Kidney capillary endothelial cell (primary cell): ENCODE data around the gene ALG12.
A peak's percentile ranks its signal among the peaks of the same experiment; 100 is the strongest.

Experiments used
- DNase-seq: peaks from one replicate; pipeline ENCODE4 v3.0.0-alpha.2; 2018; ENCODE audit warnings: low spot score

Gene ALG12

DNA sequence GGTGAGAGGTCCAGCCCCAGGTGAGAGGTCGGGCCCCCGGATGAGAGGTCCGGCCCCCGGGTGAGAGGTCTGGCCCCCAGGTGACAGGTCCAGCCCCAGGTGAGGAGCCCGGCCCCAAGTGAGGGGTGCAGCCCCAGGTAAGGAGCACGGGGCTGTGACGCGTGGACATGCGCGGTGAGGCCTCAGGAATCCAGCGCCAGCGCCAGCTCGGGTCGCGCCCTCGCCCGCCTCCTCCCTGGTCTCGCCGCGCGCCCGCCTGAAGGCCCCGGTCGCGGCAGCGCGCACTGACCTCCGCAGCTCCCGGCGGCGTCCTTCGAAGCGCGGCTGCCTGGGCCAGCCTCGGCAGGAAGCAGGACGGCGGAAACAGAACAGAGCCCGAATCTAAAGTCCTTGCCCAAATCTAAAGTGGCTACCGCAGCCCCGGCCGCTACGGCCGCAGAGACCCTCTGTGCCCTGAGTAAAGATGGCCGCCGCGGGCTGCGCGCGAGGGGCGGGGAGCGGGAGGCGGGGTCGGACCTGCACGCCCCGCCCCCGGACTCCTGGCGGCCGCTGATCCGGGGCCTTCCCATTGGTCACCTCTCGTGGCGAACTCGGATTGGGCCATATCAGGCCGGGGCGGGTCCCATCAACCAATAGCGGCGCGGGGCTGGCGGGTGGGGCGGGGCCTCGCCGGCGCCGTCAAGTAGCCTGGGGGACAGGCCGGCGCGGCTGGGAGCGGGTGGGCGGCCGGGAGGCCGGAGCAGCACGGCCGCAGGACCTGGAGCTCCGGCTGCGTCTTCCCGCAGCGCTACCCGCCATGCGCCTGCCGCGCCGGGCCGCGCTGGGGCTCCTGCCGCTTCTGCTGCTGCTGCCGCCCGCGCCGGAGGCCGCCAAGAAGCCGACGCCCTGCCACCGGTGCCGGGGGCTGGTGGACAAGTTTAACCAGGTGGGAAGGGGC, at the start of gene ALG12, which contains the start of gene CRELD2:
ALG12 (minus strand) TSS at position 465 of the 937 bp plus-strand sequence. CDS start 4,673 bp downstream, outside the sequence.
CRELD2 (plus strand) TSS at position 661 of the 937 bp plus-strand sequence; CDS start at position 797, 136 bp downstream.
- peak; percentile 96 for DNase-seq

DNA sequence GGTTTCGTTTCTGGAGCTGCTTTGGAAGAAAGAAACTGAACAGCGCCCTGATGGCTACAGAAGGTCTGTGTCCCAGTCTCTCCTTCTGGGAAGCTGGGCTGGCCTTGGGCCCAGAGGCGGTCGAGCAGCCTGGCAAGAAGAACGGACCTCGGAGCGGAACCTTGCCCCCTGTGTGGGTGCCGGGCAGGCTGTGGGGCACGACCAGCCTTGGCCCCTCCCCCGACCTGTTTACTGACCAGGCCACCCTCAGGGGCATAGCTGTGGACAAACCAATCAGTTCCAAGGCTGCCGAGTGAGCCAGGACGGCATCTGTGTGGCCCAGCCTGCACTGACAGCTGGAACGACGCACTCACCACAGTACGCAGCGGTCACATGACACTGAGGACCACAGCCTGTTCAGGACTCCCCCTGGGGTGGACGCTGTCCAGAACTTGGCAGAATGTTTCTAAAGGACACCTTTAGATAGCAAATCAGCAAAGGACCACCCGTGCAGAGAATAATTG, 49.5 kb upstream of the ALG12 start:
- DNase-seq: no peak

DNA sequence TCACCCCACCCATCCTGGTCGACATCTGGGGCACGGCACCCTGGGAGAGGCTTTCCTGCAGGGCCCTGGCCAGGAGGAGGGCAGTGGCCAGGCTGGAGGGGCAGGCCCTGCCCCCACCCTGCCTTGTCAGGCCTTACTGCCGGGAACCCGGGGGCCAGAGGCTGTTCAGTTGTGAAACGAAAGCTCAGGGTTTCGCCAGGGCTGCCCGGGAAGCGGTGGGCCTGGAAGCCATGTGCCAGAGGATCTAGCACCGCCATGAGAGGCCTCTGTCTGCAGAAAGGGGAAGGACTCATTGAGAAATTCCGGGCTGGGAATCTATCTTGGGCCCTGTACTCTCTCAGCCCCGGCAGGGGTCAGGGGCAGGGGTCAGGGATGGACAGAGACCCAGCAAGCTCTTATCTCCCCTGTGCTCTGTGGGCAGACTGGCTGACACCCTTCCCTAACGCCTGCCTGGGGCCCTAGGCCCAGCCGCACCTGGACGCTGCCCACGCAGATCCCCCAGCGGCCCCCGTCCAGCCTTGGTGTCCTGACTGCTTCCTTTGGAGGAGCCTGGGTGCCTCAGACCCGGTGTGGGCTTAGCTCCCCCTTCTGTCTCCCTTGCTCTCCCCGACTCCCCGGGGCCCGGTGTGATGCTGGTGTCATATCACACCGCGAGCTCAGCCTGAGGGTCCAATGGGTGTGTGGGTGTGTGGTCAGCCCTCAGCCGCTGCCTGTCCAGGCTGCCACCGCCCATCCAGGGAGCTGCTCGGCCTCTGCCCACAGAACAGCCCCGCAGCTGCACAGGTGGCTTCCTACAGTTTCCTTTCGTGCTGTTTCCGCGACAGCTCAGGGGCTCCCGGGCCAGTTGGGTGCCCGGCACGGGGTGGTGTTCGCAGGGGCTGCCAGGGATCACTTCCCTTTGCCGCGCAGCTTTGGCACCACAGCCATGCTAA, 48.8 kb upstream of the ALG12 start:
- no peak for DNase-seq

DNA sequence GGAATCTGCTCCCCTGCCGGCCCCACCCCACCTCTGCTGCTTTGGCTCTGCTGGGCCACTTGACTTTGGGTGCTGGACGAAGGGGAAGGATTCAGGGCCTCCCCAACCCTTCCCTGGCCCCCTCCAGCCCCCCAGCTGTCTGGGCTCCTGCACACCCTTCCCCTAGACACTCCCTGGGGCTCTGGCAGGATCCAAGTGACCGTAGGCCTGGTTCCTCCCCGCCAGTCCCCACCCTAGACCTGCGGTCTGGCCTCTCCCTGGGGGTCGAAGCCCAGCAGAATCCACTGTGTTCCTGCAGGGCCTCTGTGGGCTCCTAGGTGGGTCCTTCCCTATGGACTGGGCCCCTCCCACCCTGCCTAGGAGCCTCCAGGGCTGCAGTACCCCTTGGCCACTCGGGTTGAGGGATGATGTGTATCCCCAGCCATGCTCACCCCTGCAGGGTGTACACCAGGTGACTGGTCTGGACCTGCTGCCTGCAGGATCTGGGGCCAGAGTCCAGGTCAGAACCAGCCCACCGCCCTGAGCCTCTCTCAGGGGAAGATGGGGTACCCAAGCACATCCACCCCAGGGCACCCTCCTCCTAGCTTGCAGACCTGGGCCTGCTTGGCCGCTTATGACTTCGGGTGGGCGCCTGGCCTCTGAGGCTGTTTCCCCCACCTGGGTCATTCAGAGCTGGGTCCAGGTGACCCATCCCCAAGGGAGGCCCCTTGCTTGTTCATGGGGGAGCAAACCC, 48.0 kb upstream of the ALG12 start:
- no peak for DNase-seq

DNA sequence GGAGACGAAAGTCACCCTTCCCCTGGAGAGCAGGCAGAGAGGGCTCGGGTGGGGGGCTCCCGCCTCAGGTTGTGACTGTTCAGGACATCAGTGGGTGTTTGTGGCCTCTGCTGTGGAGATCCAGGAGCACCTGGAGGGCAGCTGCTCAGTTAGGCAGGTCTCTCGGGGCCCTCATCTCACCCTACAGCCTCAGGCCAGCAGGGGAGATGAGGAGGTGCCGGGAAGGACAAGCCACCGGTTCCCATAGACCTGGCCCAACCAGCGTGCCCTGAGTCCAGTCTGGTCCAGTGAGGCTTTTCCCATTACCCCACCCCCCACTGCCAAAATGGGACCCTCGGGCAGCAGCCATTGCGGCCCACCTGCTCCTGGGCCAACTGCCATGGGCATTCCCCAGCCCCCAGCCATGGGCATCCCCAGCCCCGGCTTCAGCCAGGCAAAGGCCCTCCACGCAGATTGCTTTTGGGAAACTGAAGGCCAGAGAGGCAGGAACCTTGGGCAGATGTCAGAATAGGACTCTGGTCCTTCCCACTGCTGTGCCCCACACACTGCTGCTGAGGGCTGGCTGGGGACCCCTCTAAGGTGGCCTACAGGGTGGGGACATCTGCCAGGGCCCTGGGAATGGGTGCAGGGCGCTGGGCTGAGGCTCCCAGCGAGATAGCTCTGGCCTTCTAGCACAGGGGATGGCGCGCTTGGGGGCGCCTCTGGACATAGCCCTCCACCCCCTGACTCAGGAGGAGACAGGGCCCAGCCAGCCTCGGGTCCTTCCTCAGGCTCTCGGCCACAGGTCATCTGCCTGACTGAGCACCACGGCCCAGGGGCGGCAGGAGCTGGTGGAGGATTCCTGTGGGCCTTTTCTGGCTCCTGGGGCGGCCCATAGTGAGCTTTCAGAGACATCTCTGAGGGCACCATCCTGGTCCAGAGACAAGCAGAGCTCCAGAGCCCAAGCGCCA, 47.1 kb upstream of the ALG12 start:
- DNase-seq: no peak

DNA sequence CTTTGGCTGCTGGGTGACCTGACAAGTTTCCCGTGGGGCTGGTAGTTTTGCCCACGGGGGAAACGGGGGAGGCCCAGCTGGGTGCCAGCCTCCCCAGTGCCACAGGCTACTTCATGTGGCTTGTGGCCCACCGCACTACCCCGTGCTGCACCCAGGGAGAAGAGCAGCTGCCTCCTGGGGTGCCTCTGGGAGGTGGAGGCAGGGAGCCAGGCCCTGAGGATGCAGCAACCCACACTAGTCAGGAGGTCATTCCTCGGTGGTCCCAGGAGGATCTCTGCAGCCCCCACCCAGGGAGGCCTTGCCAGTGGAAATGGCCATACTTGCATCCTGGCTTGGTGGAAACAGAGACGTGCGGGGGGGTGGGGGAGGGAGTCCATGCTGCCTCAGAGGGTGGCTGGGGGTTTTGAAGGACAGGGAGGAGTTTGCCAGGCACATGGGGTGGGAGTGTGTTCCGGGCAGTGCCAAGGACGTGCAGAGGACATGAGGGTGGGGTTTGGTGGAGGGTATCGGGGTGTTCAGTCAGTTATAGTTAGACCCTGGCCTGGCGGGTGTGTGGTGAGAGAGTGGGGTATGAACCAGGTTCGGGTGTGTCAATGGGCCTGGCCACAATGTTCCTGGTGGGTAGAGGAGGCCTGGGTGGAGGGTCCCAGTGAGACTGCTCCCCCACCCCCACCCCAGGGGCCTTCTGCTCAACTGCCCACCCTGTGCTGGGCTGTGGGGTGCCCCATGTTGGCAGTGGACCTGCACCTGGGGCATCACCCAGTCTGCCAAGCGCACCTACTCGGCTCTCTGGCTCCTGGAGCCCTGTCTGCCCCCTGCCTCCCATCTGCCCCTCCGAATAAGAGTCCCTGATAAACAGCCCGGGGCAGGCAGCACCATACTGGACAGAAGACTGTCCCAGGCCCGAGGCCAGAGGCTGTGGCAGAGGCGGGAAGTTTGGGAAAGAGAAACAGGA, 46.2 kb upstream of the ALG12 start:
- no peak for DNase-seq

DNA sequence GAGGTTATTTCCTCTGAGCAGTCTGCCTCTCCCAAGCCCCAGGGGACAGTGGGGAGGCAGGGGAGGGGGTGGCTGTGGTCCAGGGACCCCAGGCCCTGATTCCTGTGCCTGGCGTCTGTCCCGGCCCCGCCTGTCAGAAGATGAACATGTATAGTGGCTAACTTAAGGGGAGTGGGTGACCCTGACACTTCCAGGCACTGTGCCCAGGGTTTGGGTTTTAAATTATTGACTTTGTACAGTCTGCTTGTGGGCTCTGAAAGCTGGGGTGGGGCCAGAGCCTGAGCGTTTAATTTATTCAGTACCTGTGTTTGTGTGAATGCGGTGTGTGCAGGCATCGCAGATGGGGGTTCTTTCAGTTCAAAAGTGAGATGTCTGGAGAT, 45.4 kb upstream of the ALG12 start:
- DNase-seq: no peak

DNA sequence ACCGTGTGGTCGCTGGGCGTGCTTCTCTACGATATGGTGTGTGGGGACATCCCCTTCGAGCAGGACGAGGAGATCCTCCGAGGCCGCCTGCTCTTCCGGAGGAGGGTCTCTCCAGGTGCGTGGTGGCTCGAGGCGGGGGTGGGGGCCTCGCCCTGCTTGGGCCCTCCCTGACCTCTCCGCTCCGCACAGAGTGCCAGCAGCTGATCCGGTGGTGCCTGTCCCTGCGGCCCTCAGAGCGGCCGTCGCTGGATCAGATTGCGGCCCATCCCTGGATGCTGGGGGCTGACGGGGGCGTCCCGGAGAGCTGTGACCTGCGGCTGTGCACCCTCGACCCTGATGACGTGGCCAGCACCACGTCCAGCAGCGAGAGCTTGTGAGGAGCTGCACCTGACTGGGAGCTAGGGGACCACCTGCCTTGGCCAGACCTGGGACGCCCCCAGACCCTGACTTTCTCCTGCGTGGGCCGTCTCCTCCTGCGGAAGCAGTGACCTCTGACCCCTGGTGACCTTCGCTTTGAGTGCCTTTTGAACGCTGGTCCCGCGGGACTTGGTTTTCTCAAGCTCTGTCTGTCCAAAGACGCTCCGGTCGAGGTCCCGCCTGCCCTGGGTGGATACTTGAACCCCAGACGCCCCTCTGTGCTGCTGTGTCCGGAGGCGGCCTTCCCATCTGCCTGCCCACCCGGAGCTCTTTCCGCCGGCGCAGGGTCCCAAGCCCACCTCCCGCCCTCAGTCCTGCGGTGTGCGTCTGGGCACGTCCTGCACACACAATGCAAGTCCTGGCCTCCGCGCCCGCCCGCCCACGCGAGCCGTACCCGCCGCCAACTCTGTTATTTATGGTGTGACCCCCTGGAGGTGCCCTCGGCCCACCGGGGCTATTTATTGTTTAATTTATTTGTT, 44.8 kb upstream of the ALG12 start:
- no peak for DNase-seq

DNA sequence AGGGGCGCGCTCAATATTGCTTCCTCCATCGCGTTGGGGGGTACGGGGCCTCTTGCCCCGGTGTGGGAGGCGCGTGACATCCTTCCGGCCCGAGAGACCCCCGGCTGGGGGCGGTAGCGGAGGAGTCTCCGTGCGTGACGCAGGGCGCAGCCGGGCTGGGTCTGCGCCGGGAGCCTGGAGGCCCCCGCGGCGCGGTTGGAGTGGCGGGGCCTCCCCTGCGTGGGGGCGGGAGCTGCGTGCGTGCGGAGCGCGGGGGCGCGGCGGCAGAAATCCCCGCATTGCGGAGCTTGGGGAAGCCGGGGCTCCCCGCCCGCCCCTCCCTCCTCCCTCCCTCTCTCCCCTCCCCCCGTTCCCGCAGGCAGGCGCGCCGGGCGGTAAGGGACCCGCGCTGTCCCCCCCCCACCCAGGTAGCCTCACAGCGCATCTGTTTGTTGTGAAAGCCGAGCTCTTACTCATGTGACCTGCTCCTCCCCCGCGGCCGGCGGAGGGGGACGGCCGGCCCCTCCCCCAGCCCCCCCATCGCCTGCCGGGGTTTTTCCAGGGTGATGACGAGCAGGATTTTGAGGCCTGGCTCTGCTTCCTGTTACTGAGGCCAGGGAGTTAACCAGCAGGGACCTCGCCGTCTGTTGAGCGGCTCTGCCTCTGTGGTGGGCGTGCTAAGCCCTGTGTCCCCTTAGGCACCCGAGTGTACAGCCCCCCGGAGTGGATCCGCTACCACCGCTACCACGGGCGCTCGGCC, 43.9 kb upstream of the ALG12 start:
- DNase-seq: peak; percentile 79

DNA sequence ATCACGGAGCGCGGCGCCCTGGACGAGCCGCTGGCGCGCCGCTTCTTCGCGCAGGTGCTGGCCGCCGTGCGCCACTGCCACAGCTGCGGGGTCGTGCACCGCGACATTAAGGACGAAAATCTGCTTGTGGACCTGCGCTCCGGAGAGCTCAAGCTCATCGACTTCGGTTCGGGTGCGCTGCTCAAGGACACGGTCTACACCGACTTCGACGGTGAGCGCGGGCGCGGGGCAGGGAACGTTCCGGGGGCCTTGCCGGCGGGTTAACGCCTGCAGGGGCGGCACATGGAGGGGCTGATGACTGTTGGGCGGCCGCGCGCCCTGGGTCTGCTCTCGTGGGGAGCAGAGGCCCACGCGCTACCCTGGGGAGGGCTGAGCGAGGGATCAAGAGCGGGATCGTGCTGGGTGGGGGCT, 43.4 kb upstream of the ALG12 start:
- no peak for DNase-seq

DNA sequence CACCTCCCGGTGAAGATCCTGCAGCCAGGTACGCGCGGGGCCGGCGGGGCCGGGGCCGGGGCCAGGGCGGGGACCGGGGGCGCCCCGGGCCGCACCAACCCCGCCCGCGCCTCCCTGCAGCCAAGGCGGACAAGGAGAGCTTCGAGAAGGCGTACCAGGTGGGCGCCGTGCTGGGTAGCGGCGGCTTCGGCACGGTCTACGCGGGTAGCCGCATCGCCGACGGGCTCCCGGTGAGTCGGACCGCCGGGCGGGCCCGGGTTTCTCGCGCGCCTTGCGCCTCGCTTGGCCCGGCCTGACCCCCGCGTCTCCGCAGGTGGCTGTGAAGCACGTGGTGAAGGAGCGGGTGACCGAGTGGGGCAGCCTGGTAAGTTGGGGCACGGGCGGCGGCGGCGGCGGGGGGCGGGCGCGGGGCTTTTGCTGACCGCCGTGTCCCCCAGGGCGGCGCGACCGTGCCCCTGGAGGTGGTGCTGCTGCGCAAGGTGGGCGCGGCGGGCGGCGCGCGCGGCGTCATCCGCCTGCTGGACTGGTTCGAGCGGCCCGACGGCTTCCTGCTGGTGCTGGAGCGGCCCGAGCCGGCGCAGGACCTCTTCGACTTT, 42.9 kb upstream of the ALG12 start:
- no peak for DNase-seq

DNA sequence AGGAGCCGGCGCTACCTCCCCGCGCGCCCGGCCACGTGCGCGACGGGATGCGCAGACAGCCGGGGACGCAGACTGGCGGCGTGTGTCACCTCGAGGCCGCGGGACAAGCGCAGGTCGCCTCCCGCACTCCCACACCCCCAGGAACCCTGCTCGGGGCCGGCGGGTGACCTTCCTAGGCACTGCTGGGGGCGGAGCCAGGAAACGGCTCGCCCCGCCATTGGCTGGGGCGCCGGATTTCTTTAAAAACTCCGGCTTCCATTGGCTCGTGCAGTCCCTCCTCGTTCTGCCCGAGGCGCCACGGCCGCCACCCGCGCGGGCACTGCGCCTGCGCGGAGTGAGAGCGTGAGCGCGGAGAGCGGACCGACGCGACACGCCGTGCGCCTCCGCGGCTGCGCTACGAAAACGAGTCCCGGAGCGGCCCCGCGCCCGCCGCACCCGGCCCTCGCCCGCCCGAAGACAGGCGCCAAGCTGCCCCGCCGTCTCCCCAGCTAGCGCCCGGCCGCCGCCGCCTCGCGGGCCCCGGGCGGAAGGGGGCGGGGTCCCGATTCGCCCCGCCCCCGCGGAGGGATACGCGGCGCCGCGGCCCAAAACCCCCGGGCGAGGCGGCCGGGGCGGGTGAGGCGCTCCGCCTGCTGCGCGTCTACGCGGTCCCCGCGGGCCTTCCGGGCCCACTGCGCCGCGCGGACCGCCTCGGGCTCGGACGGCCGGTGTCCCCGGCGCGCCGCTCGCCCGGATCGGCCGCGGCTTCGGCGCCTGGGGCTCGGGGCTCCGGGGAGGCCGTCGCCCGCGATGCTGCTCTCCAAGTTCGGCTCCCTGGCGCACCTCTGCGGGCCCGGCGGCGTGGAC, 42.1 kb upstream of the ALG12 start, which contains the start of gene PIM3:
PIM3 (plus strand) TSS at position 614 of the 846 bp plus-strand sequence; CDS start at position 790, 176 bp downstream.
- peak; percentile 98 for DNase-seq

DNA sequence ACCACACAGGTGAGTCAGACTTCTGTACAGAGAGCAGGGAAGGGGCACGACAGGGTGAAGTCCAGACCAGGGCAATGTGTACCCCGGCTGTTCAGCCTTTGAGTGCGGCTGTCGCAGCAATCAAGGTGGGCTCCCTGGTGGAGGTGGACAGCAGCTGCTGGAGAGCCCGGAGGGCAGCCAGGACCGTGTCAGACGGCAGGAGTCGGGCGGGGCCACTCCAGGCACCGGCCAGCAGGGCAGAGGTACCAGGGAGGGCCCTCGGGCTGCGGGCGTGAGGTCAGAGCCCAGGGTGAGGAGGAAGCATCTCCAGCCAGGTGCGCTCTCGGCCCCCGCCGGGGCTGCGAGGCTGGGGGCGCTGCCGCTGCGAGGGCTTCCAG, 41.5 kb upstream of the ALG12 start:
- no peak for DNase-seq

DNA sequence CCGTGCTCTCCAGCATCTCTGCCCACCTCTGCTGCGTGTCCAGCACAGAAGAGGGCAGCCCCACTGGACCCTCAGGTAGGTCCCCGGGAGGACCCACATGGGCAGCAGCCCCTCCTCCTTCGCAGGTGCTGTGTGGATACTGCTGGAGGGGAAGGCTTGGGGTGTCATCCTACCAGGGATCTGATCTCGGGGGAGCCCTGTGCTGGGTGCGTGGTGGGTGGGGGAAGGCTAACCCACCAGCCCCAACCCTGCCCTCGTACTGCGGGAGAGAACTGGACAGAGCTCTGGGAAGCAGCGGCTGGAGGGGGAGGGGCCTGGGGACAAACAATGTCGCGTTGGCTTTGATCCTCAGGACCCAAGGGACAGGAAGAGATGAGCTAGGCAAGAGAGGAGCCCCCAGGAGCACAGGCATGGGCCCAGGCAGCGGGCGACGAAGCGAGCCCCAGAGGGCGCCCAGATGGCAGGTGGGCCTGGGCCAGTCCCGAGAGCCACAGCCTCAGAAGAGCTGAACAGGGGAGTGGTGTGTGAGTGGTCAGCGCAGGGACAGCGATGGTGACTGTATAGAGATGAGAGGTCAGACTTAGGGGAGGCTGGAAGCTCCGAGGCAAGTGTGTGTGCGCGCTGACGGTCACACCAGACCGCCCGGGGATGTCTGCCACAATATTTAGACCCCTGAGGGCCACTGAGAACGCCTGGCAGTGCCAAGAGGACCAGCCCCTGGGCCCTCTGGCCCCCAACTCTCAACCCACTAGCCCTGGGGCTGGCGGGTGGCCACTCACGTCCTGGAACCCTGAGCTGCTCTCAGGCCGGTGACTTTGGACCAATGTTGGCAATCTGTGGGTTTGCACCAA, 40.9 kb upstream of the ALG12 start:
- DNase-seq: no peak

DNA sequence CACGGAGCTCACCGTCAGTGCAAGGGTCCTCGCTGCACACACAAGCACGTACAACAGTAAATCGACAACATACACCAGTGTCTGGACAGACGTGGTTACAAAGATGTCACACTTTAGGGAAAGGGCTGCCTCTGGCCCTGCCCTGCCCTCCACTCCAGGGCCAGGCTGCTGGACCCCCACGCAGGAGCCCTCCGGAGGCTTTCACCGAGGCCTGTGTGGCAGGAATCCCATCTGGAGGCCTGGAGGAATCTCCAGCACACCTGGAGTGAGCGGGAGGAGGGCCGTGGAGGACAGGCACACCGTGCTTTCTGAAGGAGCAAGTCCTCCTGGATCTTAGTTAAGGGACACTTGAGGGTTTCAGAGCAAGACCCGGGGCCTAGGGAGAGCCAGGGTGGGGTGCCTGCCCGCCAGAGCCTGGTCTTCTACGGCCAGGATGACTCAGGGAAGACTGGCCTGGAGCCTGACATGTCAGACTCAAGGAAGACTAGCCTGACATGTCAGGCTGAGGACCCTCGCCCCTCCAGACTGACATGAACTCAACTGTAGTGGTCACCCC, 40.2 kb upstream of the ALG12 start:
- no peak for DNase-seq
